C1 segment of cervical spinal cord (tissue), 14 donors: ENCODE measurements around the gene SPOPL.
"Not testable (repeated sequence)": the region's sequence is repeated elsewhere in the genome, so short reads cannot be mapped to it uniquely, and the experiment has no call there.

Source experiments
- DNase-seq, 14 donors: peaks; one replicate each; lab custom pipeline; 2025; lab: John Stamatoyannopoulos, UW

Gene SPOPL

DNA sequence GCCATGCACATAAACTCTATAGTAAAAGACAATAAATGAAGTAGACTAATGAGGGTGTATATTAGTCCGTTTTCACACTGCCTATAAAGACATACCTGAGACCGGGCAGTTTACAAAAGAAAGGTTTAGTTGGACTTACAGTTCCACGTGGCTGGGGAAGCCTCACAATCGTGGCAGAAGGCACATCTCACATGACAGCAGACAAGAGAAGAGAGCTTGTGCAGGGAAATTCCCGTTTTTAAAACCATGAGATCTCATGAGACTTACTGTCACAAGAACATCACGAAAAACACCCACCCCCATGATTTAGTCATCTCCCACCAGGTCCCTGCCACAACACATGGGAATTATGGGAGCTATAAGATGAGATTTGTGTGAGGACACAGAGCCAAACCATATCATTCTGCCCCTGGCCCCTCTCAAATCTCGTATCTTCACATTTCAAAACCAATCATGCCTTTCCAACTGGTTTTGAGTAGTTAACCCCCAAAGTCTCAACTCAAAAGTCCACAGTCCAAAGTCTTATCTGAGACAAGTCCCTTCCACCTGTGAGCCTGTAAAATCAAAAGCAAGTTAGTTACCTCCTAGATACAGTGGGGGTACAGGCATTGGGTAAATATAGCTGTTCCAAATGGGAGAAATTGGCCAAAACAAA lies 21.6 kb downstream of the SPOPL start:
- DNase-seq, result not testable (repeated sequence)

DNA sequence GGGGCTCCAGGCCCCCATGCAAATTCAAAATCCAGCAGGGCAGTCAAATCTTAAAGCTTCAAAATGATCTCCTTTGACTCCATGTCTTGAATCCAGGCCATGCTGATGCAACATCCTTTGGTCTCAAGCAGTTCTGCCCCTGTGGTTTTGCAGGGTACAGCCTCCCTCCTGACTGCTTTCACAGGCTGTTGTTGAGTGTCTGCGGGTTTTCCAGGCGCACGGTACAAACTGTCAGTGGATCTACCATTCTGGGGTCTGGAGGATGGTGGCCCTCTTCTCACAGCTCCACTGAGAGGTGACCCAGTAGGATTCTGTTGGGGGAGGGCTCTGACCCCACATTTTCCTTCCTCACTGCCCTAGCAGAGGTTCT lies 22.1 kb downstream of the SPOPL start:
- not testable (repeated sequence) for DNase-seq

DNA sequence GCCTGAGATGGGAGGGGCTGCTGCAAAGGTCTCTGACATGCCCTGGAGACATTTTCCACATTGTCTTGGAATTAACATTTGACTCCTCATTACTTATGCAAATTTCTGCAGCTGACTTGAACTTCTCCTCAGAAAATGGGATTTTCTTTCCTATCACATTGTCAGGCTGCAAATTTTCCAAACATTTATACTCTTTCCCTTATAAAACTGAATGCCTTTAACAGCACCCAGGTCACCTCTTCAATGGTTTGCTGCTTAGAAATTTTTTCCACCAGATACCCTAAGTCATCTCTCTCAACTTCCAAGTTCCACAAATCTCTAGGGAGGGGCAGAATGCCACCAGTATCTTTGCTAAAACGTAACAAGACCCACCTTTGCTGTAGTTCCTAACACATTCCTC lies 22.8 kb downstream of the SPOPL start:
- DNase-seq, result not testable (repeated sequence)

DNA sequence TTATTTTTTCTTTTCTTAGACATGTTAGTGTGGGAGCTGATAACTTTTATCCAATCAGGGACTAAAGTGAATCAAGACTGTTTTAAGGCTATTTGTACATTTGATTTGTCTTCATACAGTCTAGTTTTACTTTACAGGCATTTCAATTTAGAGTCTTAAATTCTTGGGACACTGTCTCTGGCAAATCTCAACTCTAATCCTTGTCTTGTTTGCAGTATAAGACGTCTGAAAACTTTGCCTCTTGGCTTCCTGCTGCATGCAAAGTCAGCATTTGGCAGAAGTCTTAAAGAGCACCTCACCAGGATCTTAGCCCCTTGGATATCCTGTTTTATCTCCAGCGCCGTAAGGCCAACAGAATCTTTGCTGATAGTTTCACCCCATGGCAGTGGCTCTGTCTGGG lies 30.3 kb downstream of the SPOPL start:
- no peak for DNase-seq

DNA sequence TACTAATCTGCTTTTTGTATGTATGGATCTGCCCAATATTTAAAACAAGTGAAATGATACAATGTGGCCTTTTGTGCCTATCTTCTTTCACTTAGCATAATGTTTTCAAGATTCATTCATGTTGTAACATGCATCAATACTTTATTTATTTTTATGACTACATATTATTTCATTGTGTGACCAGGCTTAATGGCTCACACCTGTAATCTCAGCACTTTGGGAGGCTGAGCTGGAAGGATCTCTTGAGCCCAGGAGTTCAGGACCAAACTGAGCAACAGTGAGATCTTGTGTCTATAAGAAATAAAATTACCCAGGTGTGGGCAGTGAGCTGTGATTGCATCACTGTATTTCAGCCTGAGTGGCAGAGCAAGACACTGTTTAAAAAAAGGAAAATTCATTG lies 33.2 kb downstream of the SPOPL start:
- no peak for DNase-seq

DNA sequence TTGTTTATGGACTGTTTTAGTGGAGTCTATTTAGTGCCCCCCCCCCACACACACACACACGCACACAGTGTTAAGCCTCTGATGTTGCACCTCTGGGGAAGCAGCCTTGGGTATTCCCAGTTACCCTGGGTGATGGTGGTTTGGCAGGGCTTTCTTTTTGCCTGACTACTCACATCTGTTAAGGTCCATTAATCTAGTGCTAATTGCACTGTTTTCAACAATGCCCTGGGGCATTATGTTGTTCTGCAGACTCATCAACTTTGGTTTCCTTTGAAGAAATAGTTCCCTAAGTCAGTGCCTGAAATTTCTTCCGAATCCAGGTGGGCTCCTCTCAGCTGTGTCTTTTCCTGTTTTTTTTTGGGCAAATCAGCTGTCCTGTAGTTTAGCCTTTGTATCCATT lies 34.7 kb downstream of the SPOPL start:
- DNase-seq, result no peak

DNA sequence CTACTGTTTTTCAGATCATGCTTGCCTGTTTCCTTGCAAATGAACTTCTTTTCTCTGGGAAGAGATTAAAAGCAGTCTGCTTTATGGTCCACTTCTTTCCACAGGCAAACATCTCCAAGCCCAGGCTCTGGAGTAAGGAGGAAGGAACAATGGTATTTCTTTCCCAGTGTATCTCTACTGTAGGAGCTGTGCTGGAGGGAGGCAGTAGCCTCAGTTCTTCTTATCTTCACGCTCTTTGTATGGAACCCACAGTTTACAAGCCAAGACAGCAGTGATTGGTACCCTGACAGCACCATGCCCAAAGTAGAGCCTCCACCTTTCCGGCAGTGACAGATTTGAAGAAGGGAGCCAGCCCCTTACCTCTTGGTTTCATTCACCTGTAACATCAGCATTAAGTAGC lies 35.2 kb downstream of the SPOPL start:
- DNase-seq, result no peak

DNA sequence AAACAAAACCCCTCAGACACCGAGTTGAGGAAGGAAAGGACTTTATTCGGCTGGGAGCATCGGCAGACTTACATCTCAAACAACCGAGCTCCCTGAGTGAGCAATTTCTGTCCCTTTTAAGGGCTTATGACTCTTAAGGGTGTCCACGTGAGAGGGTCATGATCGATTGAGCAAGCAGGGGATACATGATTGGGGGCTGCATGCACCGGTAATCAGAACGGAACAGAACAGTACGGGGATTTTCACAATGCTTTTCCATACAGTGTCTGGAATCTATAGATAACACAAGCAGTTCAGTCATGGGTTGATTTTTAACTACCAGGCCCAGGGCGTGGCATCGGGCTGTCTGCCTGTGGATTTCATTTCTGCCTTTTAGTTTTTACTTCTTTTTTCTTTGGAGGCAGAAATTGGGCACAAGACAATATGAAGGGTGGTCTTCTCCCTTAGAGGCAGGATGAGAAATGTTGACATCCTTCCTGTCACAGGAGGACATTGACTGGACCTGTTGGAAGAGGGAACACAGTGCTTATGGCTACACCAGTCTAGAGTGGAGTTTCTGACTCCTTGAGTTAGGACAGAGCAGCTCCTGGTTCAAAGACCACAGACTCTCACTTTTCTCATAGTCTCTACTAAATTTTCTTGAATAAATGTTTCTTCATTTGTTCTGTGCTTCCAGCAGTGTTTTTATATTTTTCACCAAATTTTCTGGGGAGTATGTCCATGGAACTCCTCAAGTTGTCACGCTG lies 35.8 kb downstream of the SPOPL start:
- DNase-seq, result no peak

DNA sequence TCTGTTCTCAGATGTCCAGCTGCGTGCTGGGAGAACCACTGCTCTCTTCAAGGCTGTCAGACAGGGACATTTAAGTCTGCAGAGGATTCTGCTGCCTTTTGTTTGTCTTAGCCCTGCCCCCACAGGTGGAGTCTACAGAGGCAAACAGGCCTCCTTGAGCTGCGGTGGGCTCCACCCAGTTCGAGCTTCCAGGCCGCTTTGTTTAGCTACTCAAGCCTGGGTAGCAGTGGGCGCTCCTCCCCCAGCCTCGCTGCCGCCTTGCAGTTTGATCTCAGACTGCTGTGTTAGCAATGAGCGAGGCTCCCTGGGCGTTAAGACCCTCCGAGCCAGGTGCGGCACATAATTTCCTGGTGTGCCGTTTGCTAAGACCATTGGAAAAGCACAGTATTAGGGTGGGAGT lies 42.6 kb downstream of the SPOPL start:
- not testable (repeated sequence) for DNase-seq

DNA sequence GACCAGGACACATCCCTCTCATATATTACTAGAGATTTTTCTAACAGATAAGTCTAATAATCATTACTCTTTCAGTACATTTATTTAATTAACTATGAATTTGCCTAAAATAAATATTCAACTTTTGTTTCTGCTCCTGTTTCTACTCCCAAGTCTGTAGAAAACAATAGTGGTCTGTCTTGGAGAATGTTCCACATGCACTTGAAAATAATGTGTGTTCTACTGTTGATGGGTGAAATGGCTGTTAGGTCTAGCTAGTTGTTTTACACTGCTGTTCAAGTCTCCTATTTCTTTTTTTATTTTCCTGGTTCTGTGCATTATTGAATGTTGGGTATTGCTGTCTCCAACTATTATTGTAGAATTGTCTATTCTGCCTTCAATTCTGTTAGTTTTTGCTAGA lies 47.2 kb downstream of the SPOPL start:
- no peak for DNase-seq

DNA sequence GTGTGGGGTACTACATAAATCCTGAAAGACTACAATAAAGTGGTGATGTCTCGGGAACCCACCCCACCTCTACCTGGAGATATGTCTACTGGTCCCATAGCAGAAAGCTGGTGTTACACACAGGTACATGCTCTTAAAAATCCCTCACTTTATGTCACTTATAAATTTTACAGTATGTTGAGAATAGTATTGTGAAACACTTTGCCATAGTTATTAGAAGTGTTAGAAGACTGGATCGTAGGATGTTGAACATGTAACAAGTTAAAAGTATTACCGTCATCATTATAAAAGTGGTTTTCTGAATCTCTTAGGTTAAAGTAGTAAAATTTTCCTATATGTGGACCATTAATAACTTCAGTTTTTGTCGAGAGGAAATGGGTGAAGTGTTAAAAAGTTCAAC lies 48.6 kb downstream of the SPOPL start:
- DNase-seq, result no peak

DNA sequence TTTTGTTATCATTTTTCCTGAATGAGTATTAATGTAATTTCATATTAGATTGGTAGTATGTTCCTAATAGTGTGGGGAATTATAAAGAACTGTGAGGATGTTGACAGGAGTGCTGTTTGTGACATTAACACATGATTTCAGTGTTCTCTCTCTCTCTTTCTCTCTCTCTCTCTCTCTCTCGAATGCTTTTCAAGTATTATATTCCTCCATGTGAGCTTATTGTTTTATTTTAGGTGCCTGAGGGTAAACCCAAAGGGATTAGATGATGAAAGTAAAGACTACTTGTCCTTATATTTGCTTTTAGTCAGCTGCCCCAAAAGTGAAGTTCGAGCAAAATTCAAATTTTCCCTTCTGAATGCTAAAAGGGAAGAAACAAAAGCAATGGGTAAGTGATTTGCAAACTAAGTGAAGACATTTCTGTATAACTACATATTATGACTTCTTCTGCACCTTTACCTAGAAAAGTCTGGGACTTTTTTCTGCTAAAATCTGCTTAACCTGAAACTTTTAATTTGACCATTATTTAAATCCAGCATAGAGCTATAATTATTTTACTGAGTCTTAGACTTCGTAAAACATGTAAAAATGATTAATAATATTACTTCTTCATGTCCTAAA lies 49.2 kb downstream of the SPOPL start:
- no peak for DNase-seq

DNA sequence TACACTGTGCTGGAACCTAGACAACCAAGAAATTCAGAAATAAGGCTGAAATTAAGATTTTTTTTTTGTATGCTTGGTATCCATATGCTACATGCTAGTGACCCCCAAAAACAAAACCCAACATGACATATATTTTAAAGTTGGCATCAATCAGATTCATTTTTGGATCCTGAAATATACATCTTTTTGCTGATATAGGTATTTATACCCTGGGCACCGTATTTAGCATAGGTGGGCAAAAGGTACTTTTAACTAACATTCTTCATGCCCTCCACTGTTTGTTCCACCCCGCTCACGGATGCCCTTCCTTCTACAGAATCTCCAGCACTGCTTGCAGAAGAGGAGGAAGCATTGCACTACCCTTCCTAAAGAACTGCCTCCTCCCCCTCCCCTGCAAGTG lies 52.6 kb downstream of the SPOPL start:
- no peak for DNase-seq

DNA sequence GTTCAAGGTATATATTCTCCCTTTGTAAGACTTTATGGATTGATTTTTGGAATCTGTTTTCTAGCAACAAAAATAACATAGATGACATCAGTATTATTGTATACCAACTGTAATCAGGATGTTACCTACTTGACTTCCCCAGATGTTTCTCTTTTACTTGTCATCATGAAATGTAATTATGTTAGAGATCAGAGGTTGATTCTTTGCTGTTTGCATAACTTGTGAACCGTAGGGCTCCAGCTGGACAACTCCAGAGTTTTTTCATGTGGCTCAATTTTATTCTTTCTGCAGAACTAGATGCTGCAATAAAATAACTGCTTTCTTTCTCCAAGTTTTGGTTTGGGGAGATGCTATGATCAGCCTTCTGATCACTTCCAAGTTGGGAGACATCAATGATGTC lies 58.1 kb downstream of the SPOPL start:
- DNase-seq, result no peak

DNA sequence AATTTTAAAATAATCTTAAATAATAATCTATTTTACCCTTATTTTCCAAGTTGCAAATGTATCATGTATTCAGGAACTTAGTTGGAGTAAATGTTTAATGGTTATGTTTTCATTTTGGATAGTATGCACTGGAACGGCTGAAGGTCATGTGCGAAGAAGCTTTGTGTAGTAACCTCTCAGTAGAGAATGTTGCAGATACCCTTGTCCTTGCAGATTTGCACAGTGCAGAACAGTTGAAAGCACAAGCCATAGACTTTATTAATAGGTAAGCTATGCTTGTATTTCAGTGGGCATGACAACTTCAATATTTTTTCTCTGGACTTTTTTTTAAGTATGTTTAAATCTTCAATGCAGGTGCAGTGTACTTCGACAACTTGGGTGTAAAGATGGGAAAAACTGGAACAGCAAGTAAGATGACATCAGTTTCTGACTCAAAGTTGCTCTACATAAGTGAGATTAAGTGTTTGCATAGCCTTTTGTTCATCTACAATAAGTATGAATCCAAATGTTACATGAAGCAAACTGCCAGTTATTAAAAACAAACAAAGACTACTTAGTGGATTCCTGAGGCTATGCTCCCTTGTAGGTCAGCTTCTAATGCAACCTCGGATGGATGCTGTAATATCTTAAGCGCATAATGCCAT lies 63.1 kb downstream of the SPOPL start:
- no peak for DNase-seq

DNA sequence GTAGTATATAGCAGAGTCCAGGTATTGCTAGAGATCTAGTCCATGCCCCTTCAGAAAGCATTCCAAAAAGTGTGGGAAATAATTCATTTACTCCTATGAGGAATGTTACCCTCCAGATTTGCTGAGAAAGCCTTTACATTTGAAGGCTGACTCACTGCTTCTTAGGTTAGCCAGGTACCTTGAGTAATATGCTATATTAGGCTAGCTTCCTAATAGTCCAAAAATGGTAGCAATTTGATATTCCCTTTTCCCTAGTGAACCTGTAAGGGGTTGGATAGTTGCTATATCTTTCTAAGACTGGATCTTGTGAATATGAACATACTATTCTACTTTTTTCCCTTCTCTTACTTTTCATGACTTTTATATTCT lies 63.6 kb downstream of the SPOPL start:
- DNase-seq, result no peak

DNA sequence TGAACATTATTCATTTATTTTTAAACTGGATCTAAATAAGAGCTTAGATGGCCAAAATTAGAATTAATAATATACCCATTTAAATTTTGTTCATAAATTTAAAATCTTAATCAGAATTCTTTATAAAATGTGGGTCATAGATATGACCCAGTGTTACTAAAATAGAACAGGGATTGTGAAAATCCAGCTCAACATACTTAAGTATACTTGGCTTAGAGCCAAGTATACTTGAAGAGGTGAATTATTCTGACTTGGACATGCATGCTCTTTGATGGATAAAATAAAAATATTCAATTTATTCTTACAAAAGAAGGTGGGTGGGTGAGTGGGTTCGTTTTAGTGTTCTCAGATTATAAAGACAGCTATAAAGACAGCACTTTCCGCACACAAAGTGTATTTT lies 70.7 kb downstream of the SPOPL start:
- DNase-seq, result no peak

DNA sequence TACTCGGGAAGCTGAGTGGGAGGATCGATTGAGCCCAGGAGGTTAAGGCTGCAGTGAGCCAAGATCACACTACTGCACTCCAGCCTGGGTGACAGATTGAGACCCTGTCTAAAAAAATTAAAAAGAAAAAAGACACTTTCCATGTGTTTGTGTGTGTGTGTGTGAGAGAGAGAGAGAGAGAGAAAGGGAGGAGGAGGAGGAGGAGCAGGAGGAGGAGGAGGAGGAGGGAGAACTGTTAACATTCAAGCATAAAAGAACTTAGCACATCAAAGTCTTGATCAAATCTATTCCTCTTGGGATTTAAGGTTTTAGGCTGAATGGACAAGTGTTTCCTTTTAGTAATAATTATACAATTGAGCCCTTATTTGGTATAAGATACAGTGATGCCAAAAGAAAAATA lies 75.5 kb downstream of the SPOPL start:
- DNase-seq, result no peak

DNA sequence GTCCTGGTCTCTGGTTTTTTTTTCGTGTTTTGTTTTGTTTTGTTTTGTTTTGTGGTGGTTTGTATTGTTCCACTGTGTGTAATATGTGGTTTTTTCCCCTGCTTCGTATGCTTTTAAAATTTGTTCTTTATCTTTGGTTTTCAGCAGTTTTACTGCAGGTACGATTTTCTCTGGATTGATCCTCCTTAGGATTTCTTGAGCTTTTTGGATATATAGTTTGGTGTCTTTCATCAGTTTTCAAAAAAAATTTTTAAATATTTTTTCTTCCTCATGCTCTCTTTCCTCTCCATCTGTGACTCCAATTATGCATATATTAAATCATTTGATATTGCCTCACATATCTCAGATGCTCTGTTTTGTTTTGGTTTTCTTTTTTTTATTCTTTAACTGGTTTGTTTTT lies 78.0 kb downstream of the SPOPL start:
- no peak for DNase-seq

DNA sequence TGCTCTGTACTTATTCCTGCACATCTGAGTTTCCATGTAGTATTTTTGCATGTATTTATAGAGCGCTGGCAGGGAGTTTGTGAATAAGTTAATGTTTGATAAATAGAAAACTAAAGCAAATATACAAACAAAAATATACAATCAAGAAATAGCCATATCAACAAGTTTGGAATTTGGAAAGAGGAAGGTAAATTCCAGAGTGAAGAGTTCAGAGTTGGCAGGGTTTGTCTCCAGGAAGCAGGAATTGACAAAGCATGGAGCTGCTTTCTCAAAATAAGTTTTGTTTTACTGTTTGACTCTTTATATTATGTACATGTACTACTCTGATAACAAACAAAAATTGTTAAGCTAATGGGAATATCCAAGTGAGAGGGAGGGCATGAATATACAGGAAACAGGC lies 80.3 kb downstream of the SPOPL start:
- DNase-seq, result no peak

DNA sequence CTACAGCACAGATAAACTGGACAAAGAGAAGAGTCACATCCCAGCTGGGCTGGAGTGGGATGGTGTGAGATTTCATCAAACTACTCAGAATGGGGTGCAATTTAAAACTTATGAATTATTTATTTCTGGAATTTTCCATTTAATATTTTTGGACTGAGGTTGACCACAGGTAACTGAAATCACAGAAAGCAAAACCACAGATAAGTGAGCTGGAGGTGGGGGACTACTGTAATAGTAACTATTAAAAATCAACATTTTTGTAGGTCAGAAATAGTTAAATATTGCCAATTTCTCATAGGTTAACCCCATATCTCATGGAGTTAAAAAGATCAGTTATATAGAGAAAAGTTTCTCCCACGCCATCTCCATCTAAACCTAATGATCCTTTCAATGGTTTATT lies 88.1 kb downstream of the SPOPL start:
- DNase-seq, result no peak

DNA sequence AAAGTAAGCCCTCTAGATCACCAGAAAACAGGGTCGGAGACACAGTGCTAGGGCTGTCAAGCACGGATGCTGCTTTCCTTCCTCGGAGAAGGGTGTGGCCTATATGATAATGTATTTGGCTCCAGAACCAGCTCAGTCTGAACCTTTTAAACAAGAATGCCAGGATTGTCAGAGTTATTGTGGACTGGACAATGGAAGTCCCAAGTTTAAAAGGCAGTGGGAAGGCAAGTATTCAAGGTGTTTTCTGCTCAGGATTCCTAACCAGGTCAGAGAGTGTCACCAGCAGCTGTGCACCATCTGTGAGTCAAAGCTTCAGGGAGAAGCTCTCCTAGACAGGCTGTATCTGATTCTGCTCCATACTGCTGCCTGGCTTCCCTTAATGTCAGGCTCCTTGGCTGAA lies 94.8 kb downstream of the SPOPL start:
- no peak for DNase-seq
